ENCODE measurements around the gene HOXD1. TPM values are rescaled to one million over a fixed set of nuclear protein-coding genes. Genes with fewer than 3 reads are reported as not detected.

HOXD1 gene
- polyA plus RNA-seq, 1 experiment = not detected

DNA sequence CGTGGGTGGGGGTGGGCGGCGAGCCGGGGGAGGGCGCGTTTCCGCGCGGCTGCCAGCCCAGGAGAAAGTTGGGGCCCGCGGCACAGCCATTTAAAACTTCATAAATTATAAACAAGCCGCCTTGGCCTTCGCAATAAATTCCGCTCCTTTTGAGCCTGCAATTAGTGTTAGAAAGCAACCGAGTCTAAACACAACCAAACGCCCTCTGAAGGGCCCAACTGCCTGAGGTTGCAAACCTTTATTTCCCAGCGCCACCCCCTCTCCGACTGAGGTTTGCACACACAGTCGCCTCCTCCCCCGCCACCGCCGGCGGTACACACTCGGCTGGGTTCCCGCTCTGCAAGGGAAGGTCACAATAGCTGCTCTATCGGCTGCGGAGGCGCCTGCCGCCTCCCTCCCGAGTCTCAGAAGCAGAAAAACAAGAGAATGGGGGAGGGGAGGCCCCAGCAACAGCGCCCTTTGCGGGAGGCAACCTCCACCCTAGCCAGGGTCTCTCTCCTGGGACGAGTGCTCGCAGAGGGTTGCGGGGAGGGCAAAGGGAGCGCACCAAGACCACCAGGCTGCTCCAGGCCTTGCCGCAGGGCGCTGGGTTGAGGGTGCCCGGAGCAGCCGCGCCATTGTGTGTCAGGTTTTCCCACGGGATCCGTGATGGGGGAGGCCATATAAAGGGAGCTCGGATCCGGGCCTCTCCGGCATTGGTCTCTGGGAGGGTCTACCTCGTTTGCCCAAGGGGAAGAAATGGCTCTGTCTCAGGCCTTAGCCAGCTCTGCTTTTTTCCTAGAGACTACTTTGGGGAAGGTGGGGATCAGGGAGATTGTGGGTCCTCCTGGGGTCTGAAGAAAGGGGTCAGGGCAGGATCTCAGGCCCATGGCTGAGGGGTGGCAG is 13.4 kb upstream of the HOXD1 start:
- TF ChIP-seq, protein P1, sequence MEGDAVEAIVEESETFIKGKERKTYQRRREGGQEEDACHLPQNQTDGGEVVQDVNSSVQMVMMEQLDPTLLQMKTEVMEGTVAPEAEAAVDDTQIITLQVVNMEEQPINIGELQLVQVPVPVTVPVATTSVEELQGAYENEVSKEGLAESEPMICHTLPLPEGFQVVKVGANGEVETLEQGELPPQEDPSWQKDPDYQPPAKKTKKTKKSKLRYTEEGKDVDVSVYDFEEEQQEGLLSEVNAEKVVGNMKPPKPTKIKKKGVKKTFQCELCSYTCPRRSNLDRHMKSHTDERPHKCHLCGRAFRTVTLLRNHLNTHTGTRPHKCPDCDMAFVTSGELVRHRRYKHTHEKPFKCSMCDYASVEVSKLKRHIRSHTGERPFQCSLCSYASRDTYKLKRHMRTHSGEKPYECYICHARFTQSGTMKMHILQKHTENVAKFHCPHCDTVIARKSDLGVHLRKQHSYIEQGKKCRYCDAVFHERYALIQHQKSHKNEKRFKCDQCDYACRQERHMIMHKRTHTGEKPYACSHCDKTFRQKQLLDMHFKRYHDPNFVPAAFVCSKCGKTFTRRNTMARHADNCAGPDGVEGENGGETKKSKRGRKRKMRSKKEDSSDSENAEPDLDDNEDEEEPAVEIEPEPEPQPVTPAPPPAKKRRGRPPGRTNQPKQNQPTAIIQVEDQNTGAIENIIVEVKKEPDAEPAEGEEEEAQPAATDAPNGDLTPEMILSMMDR (IDR thresholded peaks at IDR 0.05; ENCODE audit: low read depth, low read length) = no peak
- H3K9me3 ChIP-seq (ENCODE audit: control insufficient read depth, insufficient read depth, low read length) = peaks cover 13% of the 10 kb centered on the region; the same call in 1 of the 2 replicates
- ChIA-PET POLR2A (no interaction called here), CTCF (interaction anchor here (0.6 to 1.4 kb wide), 5 partner anchors 280 to 842 kb away, joined by 3 to 8 read pairs (median 4); no protein-coding TSS in a partner anchor)
- no peak overlapping the region for H3K4me3 ChIP-seq (ENCODE audit: low read depth, low read length)
- DNase-seq (ENCODE audit: low read depth, low spot score) = no peak
- H3K27me3 ChIP-seq (ENCODE audit: control insufficient read depth, insufficient read depth, low read length) = peaks cover 91% of the 10 kb centered on the region
- no peak overlapping the region for H3K27ac ChIP-seq (ENCODE audit: low read depth, low read length)

DNA sequence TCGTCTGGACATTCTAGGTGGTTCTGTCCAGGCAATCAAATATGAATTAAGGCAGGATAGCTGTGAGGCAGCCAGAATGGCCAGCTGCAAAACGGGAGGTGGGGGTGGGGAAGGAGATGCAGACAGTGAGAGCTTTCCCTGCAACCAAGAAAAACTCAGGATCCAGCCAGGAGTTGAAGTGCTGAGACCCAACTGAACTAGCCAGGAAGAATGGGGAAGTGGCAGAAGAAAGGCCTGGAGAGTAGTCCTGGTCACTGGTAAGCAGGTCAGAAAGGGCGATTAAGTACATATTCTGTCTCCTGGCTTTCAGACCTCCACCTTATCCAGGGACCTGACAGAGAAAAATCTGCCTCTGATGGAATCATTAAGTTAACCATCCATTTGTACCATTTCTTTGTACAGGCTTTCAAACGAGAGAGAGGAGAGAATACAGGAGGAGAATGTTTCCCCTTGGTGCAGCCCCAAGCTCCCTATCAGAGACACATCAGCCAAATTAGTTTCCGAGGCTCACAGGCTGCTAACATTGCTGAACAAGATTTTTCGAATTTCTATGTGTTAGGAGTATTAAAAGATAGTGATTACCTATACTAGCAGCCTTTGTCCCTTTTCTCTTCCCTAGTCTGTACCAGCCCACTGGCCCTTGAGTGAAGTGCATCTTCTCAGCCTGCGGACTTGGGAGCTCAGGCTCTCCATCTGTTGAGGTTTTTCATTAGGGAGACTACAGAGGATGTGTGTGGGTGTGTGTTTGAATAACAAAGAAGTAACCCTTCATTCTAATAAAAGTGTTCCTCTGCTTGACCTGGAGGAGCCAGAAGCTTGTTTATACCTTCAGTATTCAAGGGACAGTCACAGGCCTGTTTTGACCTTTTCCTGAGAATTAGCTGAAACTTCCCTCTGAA is 12.5 kb upstream of the HOXD1 start:
- ChIA-PET POLR2A (no interaction called here), CTCF (interaction anchor here (0.6 to 1.0 kb wide), 3 partner anchors 286 to 479 kb away, joined by 3 to 4 read pairs (median 3); no protein-coding TSS in a partner anchor)
- Histone ChIP-seq H3K9me3 (ENCODE audit: control insufficient read depth, insufficient read depth, low read length) (peaks cover 13% of the 10 kb centered on the region; the same call in 1 of the 2 replicates), H3K27ac (ENCODE audit: low read depth, low read length) (no peak overlapping the region), H3K27me3 (ENCODE audit: control insufficient read depth, insufficient read depth, low read length) (peaks cover 82% of the 10 kb centered on the region), H3K4me3 (ENCODE audit: low read depth, low read length) (no peak overlapping the region)
- TF ChIP-seq, protein P1 (IDR thresholded peaks at IDR 0.05; ENCODE audit: low read depth, low read length) = no peak
- no peak for DNase-seq (ENCODE audit: low read depth, low spot score)

DNA sequence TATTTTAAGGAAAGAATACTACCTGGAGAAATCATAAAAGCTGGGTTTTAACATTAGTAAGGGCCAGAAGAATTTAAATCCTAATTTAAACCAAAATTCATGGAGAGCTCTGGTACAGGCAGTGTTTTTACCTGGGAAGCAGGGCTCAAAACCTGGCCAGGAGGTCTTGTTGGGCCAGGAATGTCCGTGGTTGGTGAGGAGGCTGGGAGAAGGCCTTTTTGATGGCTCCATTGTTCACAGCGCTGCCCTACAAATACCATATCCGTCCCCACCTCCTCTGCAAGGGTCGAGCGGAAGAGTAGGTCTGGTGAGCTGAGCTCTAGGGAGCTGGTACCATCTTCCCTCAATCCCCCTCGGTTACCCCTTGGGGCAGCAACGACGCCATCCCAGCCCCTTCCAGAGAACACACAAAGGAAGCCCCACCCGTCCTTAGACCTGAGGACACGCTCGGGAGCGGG is 10.9 kb upstream of the HOXD1 start:
- TF ChIP-seq, protein P1 (IDR thresholded peaks at IDR 0.05; ENCODE audit: low read depth, low read length) = no peak
- no peak for DNase-seq (ENCODE audit: low read depth, low spot score)
- POLR2A ChIA-PET = no interaction called here
- Histone ChIP-seq H3K27me3 (ENCODE audit: control insufficient read depth, insufficient read depth, low read length) (peaks cover 67% of the 10 kb centered on the region), H3K9me3 (ENCODE audit: control insufficient read depth, insufficient read depth, low read length) (no peaks in the 10 kb centered on the region; the same call in 1 of the 2 replicates), H3K4me3 (ENCODE audit: low read depth, low read length) (no peak overlapping the region), H3K27ac (ENCODE audit: low read depth, low read length) (no peak overlapping the region)
- CTCF ChIA-PET = no interaction called here

DNA sequence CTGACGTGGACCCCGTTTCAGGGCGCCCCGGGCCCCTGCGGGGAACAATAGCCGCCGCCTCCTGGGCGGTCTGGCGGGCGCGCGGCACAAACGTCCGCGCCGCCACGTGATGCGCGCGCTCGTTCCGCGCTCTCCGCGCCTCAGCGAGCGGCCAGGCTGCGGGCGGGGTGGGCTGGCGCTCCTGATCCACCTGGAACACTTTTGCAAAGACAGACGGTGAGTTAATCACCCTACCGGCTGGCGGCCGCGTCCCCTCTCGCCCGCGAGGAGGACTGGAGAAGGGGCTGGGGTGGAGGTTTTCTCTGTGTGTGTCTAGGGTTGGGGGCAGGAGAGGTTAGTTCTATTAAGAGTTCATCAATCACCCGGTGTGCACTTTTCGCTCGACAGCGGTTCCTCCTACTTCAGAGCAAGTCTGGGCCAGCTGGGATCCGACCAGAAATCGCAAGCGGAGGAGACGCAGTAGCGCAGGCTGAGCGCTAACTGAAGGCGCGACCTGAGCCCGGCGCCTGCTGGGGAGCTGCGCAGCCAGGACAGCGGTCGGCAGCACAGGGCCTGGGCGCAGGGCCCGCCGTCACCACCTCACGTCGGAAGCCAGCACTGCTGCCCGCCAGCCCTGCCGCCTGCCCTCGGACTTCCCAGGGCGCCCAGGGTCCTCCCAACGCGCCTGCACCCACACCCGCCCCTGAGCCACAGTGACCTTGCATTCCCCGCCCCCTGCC is 10.3 kb upstream of the HOXD1 start:
- DNase-seq (ENCODE audit: low read depth, low spot score) = no peak
- no peak overlapping the region for H3K27ac ChIP-seq (ENCODE audit: low read depth, low read length)
- POLR2A ChIA-PET = no interaction called here
- no peak overlapping the region for H3K4me3 ChIP-seq (ENCODE audit: low read depth, low read length)
- peaks cover 67% of the 10 kb centered on the region for H3K27me3 ChIP-seq (ENCODE audit: control insufficient read depth, insufficient read depth, low read length)
- CTCF ChIA-PET = no interaction called here
- TF ChIP-seq, protein P1 (IDR thresholded peaks at IDR 0.05; ENCODE audit: low read depth, low read length) = no peak
- no peaks in the 10 kb centered on the region; the same call in 1 of the 2 replicates for H3K9me3 ChIP-seq (ENCODE audit: control insufficient read depth, insufficient read depth, low read length)

All from AG04450 (cell line).